ENCODE data around the gene TIMP4.

DNA sequence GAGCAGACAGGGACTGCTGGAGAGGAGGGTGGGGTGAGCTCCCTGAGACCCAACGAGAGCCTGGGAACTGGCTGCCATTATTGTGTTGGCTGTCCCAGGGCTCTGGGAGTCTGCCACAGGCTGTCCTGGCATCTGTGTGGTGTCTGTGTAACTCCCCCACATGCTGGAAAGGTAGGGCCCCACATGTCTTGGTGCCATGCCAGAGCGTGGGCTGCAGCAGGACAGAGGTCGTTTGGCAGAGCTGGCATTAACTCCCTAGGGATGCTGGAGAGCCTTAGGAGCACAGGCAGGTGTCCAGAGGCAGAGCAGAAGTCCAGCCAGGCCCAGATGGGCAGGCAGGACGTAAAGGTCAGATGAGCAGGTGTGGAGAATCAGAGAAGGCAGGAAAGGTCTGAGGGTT lies 9.7 kb downstream of the TIMP4 start:
- TF ChIP-seq EZH2 (IDR thresholded peaks at IDR 0.05; ENCODE audit: borderline replicate concordance, insufficient read depth, low read depth, low read length, poor library complexity, severe bottlenecking): no peak
- TF ChIP-seq, protein P1, sequence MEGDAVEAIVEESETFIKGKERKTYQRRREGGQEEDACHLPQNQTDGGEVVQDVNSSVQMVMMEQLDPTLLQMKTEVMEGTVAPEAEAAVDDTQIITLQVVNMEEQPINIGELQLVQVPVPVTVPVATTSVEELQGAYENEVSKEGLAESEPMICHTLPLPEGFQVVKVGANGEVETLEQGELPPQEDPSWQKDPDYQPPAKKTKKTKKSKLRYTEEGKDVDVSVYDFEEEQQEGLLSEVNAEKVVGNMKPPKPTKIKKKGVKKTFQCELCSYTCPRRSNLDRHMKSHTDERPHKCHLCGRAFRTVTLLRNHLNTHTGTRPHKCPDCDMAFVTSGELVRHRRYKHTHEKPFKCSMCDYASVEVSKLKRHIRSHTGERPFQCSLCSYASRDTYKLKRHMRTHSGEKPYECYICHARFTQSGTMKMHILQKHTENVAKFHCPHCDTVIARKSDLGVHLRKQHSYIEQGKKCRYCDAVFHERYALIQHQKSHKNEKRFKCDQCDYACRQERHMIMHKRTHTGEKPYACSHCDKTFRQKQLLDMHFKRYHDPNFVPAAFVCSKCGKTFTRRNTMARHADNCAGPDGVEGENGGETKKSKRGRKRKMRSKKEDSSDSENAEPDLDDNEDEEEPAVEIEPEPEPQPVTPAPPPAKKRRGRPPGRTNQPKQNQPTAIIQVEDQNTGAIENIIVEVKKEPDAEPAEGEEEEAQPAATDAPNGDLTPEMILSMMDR (IDR thresholded peaks at IDR 0.05): no peak
